MCF 10A (cell line): ENCODE results near the gene SNAPIN. TPM values are rescaled to one million over a fixed set of nuclear protein-coding genes. Genes with fewer than 3 reads are reported as not detected.

Experiments
- BruUV-seq: library from RNA; stranded (reverse); fragments of 400-500 nt; replicated peaks from 2 replicates; lab custom pipeline; 2021; lab: Mats Ljungman, UMichigan
- CTCF ChIA-PET: fragments of 300-600 bp; sonication (Branson Sonifier 250); formaldehyde crosslinking; extraction: SDS; loops from one replicate; lab custom pipeline; 2021; ENCODE audit warnings: antibody characterized with exemption, inconsistent platforms; lab: Yijun Ruan, JAX
- POLR2A ChIA-PET: fragments of 300-600, 350-650 bp; sonication (Branson Sonifier 250); formaldehyde crosslinking; extraction: SDS; loops from one replicate; lab custom pipeline; 2020; ENCODE audit warnings: antibody characterized with exemption, inconsistent platforms; lab: Yijun Ruan, JAX
- DNase-seq: peaks from one replicate; pipeline ENCODE4 v3.0.0-alpha.2; 2018; ENCODE audit not compliant: unreplicated experiment
- H3K27ac Mint-ChIP-seq: one replicate; pipeline ENCODE4 v1.8.0; 2022; ENCODE audit warnings: mild to moderate bottlenecking, low read depth, mixed read lengths; ENCODE audit not compliant: unreplicated experiment
- H3K27me3 Mint-ChIP-seq: one replicate; pipeline ENCODE4 v1.8.0; 2022; ENCODE audit warnings: mixed read lengths; ENCODE audit not compliant: insufficient read depth, unreplicated experiment
- H3K36me3 Mint-ChIP-seq: one replicate; pipeline ENCODE4 v1.8.0; 2022; ENCODE audit warnings: mild to moderate bottlenecking, moderate library complexity, mixed read lengths; ENCODE audit not compliant: insufficient read depth, unreplicated experiment
- H3K4me1 Mint-ChIP-seq: one replicate; pipeline ENCODE4 v1.8.0; 2022; ENCODE audit warnings: mixed read lengths; ENCODE audit not compliant: insufficient read depth, unreplicated experiment
- H3K4me3 Mint-ChIP-seq: one replicate; pipeline ENCODE4 v1.8.0; 2022; ENCODE audit warnings: mild to moderate bottlenecking, moderate library complexity, mixed read lengths; ENCODE audit not compliant: unreplicated experiment
- H3K9me3 Mint-ChIP-seq: one replicate; pipeline ENCODE4 v1.8.0; 2022; ENCODE audit warnings: mixed read lengths; ENCODE audit not compliant: unreplicated experiment
- CTCF ChIP-seq: fragments of 200-600 bp; IDR thresholded peaks from one replicate; pipeline ENCODE4 v1.8.0; 2022; ENCODE audit warnings: antibody characterized with exemption, mild to moderate bottlenecking; ENCODE audit not compliant: unreplicated experiment
- intact Hi-C: fragments of 100-400 bp; cut with micrococcal nuclease; formaldehyde crosslinking; loops from 2 replicates; pipeline ENCODE4 v1.14.1; 2022
- total RNA-seq: library from RNA; stranded (reverse); gene quantifications from 2 replicates; pipeline ENCODE4 v1.2.3, GENCODE V29; 2022

SNAPIN gene
- total RNA-seq, 1 experiment from 2014 or later: 63.7 TPM

DNA sequence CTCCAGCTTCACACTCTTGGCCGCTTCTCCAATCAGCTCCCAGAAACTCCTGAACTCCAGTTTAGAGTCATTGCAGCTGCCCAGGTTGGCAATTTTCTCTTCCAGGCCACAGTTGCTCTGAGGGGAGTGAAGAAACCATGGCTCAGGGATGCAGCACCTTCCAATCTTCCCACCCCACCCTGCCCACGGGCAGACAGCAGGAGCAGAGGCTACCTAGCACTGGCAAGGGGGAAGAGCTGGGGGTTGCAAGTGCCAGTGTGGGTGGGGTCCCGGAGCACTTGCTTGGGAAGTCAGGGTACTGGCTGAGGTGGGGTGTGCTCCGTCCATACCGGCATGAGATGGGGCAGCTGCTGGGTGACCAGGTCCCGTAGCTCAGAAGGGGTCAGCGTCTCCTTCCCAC is 43.6 kb upstream of the SNAPIN start:
- CTCF ChIA-PET: interaction anchor here (0.7 to 11.8 kb wide), 15 partner anchors 7 to 371 kb away, joined by 3 to 214 read pairs (median 5); partner anchors contain the start of genes RAB13, S100A1 and S100A13
- H3K4me3 Mint-ChIP-seq: peak overlapping the region; percentile 90
- H3K9me3 Mint-ChIP-seq: no peaks in the 10 kb centered on the region
- BruUV-seq: no TSS peak
- DNase-seq: no peak
- no peaks in the 10 kb centered on the region for H3K27me3 Mint-ChIP-seq
- intact Hi-C loops: loop anchor here (5.0 kb wide), 1 partner anchor 372 kb away; the partner anchor contains the start of gene RAB13
- peaks cover 64% of the 10 kb centered on the region for H3K4me1 Mint-ChIP-seq
- peaks cover 32% of the 10 kb centered on the region for H3K36me3 Mint-ChIP-seq
- POLR2A ChIA-PET: interaction anchor here (0.7 to 46.1 kb wide), 23 partner anchors 1 to 660 kb away, joined by 3 to 1272 read pairs (median 6); partner anchors contain the start of genes CHTOP, ILF2, RAB13 and S100A1
- TF ChIP-seq CTCF: no peak
- H3K27ac Mint-ChIP-seq: peak overlapping the region; percentile 94

DNA sequence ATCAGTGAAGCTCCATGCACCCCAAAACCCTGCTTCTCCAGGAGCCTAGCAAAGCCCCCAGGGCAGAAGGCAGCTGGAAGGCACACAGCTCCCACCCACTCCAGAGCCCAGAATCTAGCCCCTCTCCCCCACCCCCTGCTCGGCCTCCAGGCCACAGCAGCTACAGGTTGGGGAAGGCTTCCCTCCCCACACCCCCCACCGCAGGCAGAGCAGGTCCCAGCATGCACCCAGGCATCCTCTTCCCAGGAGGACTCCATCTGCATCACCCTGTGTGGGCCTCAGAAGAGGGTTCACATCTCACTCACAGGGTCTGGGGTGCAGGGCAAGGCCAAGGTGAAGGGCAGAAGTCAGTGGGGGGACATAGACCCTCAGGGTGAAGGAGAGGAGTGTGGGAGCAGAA is 43.1 kb upstream of the SNAPIN start:
- Mint-ChIP-seq H3K9me3 (no peaks in the 10 kb centered on the region), H3K4me3 (peak overlapping the region; percentile 90), H3K4me1 (peaks cover 59% of the 10 kb centered on the region), H3K36me3 (peaks cover 33% of the 10 kb centered on the region), H3K27ac (peak overlapping the region; percentile 76), H3K27me3 (no peaks in the 10 kb centered on the region)
- DNase-seq: peak; percentile 54
- ChIA-PET POLR2A (interaction anchor here (0.8 to 46.1 kb wide), 22 partner anchors 0 to 661 kb away, joined by 3 to 1272 read pairs (median 7); partner anchors contain the start of genes CHTOP, ILF2, JTB and RPS27), CTCF (interaction anchor here (0.6 to 11.8 kb wide), 20 partner anchors 8 to 371 kb away, joined by 3 to 214 read pairs (median 4); partner anchors contain the start of genes RAB13, S100A1, S100A13 and S100A6)
- no peak for TF ChIP-seq CTCF
- no TSS peak for BruUV-seq
- intact Hi-C loops: loop anchor here (5.0 kb wide), 1 partner anchor 372 kb away; the partner anchor contains the start of gene RAB13

- Mint-ChIP-seq H3K4me1 (peaks cover 52% of the 10 kb centered on the region), H3K27ac (peak within 1 kb of the TSS; percentile 76), H3K27me3 (no peaks in the 10 kb centered on the region), H3K36me3 (peaks cover 30% of the 10 kb centered on the region), H3K4me3 (peak within 1 kb of the TSS; percentile 90), H3K9me3 (no peaks in the 10 kb centered on the region)
- peak; percentile 97 for DNase-seq
- intact Hi-C loops: loop anchor here (5.0 kb wide), 1 partner anchor 371 kb away; the partner anchor contains the start of gene RAB13
- POLR2A ChIA-PET: interaction anchor here (0.6 to 46.1 kb wide), 33 partner anchors 1 to 662 kb away, joined by 3 to 1272 read pairs (median 4); partner anchors contain the start of genes CHTOP, CREB3L4, CRTC2 and ILF2
- BruUV-seq: no TSS peak
- TF ChIP-seq CTCF: no peak
- CTCF ChIA-PET: interaction anchor here (0.6 to 11.8 kb wide), 23 partner anchors 9 to 1397 kb away, joined by 3 to 214 read pairs (median 4); partner anchors contain the start of genes CHTOP, RAB13, S100A1 and S100A13
Measured at GRCh38 chr1:153616144-153616916, 42.2 kb upstream of the SNAPIN start, which contains the start of gene S100A14. Gene S100A14, minus strand, starts transcription at chr1:153616325. Its CDS starts 467 bp downstream, at chr1:153615858.
